ENCODE data around the gene CNN2. TPM values are rescaled to one million over a fixed set of nuclear protein-coding genes. Genes with fewer than 3 reads are reported as not detected.

CNN2 gene
- total and polyA plus RNA-seq, 2 of the 13 experiments (the other 11 are each of a cell fraction or from before 2014, with no cell fraction given): 63.6 to 70.0 TPM

DNA sequence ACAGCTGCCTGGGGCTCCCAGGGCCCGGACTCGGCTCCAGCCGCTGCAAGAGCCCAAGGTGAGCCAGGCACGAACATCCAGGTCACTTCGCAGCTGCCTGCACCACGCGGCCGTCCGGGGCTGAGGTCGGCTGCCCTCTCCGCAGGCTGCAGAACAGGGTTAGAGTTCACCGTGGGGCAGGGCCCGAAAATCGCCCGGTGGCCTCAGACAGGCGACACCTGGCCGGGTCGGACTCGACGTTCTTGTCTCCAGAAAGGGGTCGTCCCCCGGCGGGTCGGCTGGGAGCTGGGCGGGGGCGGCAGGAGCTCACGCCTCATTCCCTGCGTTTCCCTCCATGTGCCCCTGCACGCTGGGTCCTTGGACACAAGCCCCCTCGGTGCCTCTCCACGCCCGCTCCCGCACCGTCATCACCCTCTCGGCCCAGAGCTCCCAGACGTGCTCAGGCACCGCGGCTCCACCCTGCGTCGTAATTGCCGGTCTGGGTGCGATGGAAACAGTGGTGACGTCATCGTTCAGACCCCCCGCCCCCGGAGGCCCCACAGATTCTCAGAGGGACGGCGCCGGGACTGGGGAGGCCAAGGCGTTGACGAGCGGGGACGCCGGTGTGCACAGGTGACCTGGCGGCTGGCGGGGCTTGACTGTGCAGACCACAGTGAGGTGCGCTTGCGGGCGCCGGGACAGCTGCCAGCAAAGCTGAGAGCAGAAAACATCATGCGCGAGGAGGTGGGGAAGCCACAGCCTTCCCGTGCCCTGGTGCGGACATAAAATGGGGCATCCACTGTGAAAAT is 30.2 kb upstream of the CNN2 start (continued):
- TF ChIP-seq ZNF414 (CRISPR knock-in tag; IDR thresholded peaks at IDR 0.05) (no peak), AKAP8 (CRISPR knock-in tag; IDR thresholded peaks at IDR 0.05) (peak; percentile 97), BCL6 (CRISPR knock-in tag; IDR thresholded peaks at IDR 0.05) (no peak), SOX5 (CRISPR knock-in tag; IDR thresholded peaks at IDR 0.05; ENCODE audit: borderline replicate concordance) (no peak), STAG1 (CRISPR knock-in tag; IDR thresholded peaks at IDR 0.05) (no peak), TAF15 (IDR thresholded peaks at IDR 0.05; ENCODE audit: low read depth, low read length, poor library complexity, severe bottlenecking) (no peak), LCORL (IDR thresholded peaks at IDR 0.05) (no peak), LCORL (CRISPR knock-in tag; IDR thresholded peaks at IDR 0.05) (no peak), DZIP1 (CRISPR knock-in tag; IDR thresholded peaks at IDR 0.05) (no peak), MNT (IDR thresholded peaks at IDR 0.05) (no peak), FOSL1 (CRISPR knock-in tag; IDR thresholded peaks at IDR 0.05; ENCODE audit: borderline replicate concordance) (no peak), ZNF687 (CRISPR knock-in tag; IDR thresholded peaks at IDR 0.05) (peak; percentile 50), CREB1 (IDR thresholded peaks at IDR 0.05) (peak; percentile 98), CREB1 (CRISPR knock-in tag; IDR thresholded peaks at IDR 0.05) (no peak), RCOR2 (CRISPR knock-in tag; IDR thresholded peaks at IDR 0.05) (no peak), HMGXB4 (CRISPR knock-in tag; IDR thresholded peaks at IDR 0.05; ENCODE audit: borderline replicate concordance in 1 of 2, low read depth in 1 of 2) (no peak), PRPF4 (IDR thresholded peaks at IDR 0.05; ENCODE audit: low read depth, low read length, poor library complexity, severe bottlenecking) (no peak), SRY (CRISPR knock-in tag; IDR thresholded peaks at IDR 0.05) (no peak)

All from HepG2 (cell line).